ENCODE results near the gene GATAD2B.
A peak's percentile ranks its signal among the peaks of the same experiment; 100 is the strongest.
"Not testable (repeated sequence)": the region's sequence is repeated elsewhere in the genome, so short reads cannot be mapped to it uniquely, and the experiment has no call there.

Gene GATAD2B

GRCh38 chr1:153790313-153790965 is 132.3 kb downstream of the GATAD2B start:
- peak overlapping the region; percentile 69 for H3K9ac ChIP-seq (ENCODE audit: low read length)
- peak overlapping the region; percentile 95 for H3K27ac ChIP-seq (ENCODE audit: low read depth, low read length)
- H3K4me1 ChIP-seq (ENCODE audit: insufficient read depth, low read length), result peaks cover 25% of the 10 kb centered on the region
- peak overlapping the region; percentile 50 to 67 for H3K4me3 ChIP-seq (ENCODE audit: low read depth in 1 of 2, low read length in 2 of 2)
- H3K27me3 ChIP-seq (ENCODE audit: control insufficient read depth in 1 of 2, insufficient read depth in 2 of 2, low read length in 2 of 2), result no peaks in the 10 kb centered on the region
- H3K9me3 ChIP-seq (ENCODE audit: low read length), result no peaks in the 10 kb centered on the region
- no peaks in the 10 kb centered on the region for H3K36me3 ChIP-seq (ENCODE audit: insufficient read depth, low read length)

DNA sequence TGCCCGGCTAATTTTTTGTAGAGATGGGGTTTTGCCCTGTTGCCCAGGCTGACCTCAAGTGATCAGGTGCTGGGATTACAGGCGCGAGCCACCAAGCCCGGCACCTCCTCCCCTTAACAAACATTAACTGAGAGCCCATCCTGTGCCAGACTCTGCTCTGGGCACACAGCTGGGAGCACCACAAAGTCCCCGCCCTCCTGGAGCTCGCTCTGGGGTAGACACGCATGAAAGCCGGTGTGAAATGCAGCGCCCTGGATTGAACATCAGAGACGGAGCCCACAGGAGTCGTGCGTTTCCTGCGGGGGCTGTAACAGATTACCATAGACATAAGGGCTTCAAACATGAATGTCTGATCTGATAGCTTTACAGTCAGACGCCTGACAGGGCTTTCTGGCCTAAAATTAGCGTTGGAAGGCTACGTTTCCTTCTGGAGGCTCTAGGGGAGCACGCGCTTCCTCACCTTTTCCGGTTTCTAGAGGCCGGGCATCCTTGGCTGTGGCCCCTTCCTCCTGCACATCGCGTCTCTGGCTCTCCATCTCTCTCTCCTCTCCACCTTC is 133.2 kb downstream of the GATAD2B start:
- Histone ChIP-seq H3K4me1 (ENCODE audit: insufficient read depth, low read length) (peaks cover 25% of the 10 kb centered on the region), H3K9ac (ENCODE audit: low read length) (peak overlapping the region; percentile 69), H3K36me3 (ENCODE audit: insufficient read depth, low read length) (no peaks in the 10 kb centered on the region), H3K4me3 (ENCODE audit: low read depth in 1 of 2, low read length in 2 of 2) (peak overlapping the region; percentile 50 to 67), H3K9me3 (ENCODE audit: low read length) (no peaks in the 10 kb centered on the region), H3K27ac (ENCODE audit: low read depth, low read length) (peak overlapping the region; percentile 95), H3K27me3 (ENCODE audit: control insufficient read depth in 1 of 2, insufficient read depth in 2 of 2, low read length in 2 of 2) (no peaks in the 10 kb centered on the region)

DNA sequence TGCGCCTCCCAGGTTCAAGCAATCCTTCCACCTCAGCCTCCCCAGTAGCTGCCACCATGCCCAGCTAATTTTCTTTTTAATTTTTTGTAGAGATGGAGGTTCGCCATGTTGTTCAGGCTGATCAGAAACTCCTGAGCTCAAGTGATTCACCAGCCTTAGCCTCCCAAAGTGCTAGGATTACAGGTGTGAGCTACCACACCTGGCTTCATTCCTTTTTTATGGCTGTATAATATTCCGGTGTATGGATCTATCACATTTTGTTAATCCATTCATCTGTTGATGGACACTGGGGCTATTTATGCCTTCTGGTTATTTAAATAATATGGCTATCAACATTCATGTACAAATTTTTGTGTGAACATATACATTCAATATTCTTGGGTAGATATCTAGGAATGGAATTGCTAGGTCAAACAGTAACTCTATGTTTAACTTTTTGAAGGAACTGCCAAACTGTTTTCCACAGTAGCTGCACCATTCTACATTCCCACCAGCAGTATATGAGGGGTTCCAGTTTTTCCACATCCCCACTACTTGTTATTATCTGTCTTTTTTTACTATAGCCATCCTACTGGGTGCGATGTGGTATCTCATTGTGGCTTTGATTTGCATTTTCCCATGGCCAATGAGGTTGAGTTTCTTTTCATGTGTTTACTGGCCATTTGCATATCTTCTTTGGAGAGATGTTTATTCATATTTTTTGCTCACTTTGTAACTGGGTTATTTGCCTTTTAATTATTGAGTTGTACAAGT is 136.6 kb downstream of the GATAD2B start:
- Histone ChIP-seq H3K9ac (ENCODE audit: low read length) (no peak overlapping the region), H3K4me3 (ENCODE audit: low read depth in 1 of 2, low read length in 2 of 2) (no peak overlapping the region), H3K9me3 (ENCODE audit: low read length) (no peaks in the 10 kb centered on the region), H3K4me1 (ENCODE audit: insufficient read depth, low read length) (peaks cover 33% of the 10 kb centered on the region), H3K27me3 (ENCODE audit: control insufficient read depth in 1 of 2, insufficient read depth in 2 of 2, low read length in 2 of 2) (no peaks in the 10 kb centered on the region), H3K36me3 (ENCODE audit: insufficient read depth, low read length) (no peaks in the 10 kb centered on the region), H3K27ac (ENCODE audit: low read depth, low read length) (no peak overlapping the region)

GRCh38 chr1:153783233-153784190 is 139.3 kb downstream of the GATAD2B start:
- H3K4me1 ChIP-seq (ENCODE audit: insufficient read depth, low read length), result peaks cover 12% of the 10 kb centered on the region
- peaks cover 7% of the 10 kb centered on the region for H3K36me3 ChIP-seq (ENCODE audit: insufficient read depth, low read length)
- no peaks in the 10 kb centered on the region for H3K27me3 ChIP-seq (ENCODE audit: control insufficient read depth in 1 of 2, insufficient read depth in 2 of 2, low read length in 2 of 2)
- peak overlapping the region; percentile 57 to 75 for H3K4me3 ChIP-seq (ENCODE audit: low read depth in 1 of 2, low read length in 2 of 2)
- peak overlapping the region; percentile 85 for H3K27ac ChIP-seq (ENCODE audit: low read depth, low read length)
- peak overlapping the region; percentile 70 for H3K9ac ChIP-seq (ENCODE audit: low read length)
- H3K9me3 ChIP-seq (ENCODE audit: low read length), result no peaks in the 10 kb centered on the region

DNA sequence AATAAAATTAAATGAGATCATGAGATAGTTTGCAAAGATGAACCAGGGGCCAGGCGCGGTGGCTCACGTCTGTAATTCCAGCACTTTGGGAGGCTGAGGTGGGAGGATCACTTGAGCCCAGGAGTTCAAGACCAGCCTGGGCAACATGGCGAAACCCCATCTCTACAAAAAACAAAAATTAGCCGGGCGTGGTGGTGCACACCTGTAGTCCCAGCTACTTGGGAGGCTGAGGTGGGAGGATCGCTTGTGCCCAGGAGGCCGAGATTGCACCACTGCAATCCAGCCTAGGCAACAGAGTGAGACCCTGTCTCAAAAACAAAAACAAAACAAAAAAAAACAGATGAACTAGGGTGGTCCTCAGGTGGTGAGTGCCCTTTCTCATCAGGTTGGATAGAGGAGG is 140.1 kb downstream of the GATAD2B start:
- not testable (repeated sequence) for H3K27me3 ChIP-seq (ENCODE audit: control insufficient read depth in 1 of 2, insufficient read depth in 2 of 2, low read length in 2 of 2); H3K9me3 ChIP-seq (ENCODE audit: low read length); H3K36me3 ChIP-seq (ENCODE audit: insufficient read depth, low read length)
- Histone ChIP-seq H3K4me3 (ENCODE audit: low read depth in 1 of 2, low read length in 2 of 2) (peak overlapping the region; percentile 57 to 75), H3K27ac (ENCODE audit: low read depth, low read length) (peak overlapping the region; percentile 85), H3K9ac (ENCODE audit: low read length) (peak overlapping the region; percentile 70), H3K4me1 (ENCODE audit: insufficient read depth, low read length) (peaks cover 16% of the 10 kb centered on the region)

- Histone ChIP-seq H3K27ac (ENCODE audit: low read depth, low read length) (no peak overlapping the region), H3K4me3 (ENCODE audit: low read depth in 1 of 2, low read length in 2 of 2) (no peak overlapping the region), H3K36me3 (ENCODE audit: insufficient read depth, low read length) (peaks cover 7% of the 10 kb centered on the region), H3K4me1 (ENCODE audit: insufficient read depth, low read length) (peaks cover 32% of the 10 kb centered on the region), H3K9ac (ENCODE audit: low read length) (no peak overlapping the region), H3K9me3 (ENCODE audit: low read length) (no peaks in the 10 kb centered on the region), H3K27me3 (ENCODE audit: control insufficient read depth in 1 of 2, insufficient read depth in 2 of 2, low read length in 2 of 2) (no peaks in the 10 kb centered on the region)
Measured at GRCh38 chr1:153780551-153780950, 142.2 kb downstream of the GATAD2B start.

GRCh38 chr1:153779781-153780541 is 142.8 kb downstream of the GATAD2B start:
- Histone ChIP-seq H3K36me3 (ENCODE audit: insufficient read depth, low read length) (peaks cover 7% of the 10 kb centered on the region), H3K4me3 (ENCODE audit: low read depth in 1 of 2, low read length in 2 of 2) (no peak overlapping the region), H3K27me3 (ENCODE audit: control insufficient read depth in 1 of 2, insufficient read depth in 2 of 2, low read length in 2 of 2) (no peaks in the 10 kb centered on the region), H3K9me3 (ENCODE audit: low read length) (no peaks in the 10 kb centered on the region), H3K9ac (ENCODE audit: low read length) (no peak overlapping the region), H3K27ac (ENCODE audit: low read depth, low read length) (no peak overlapping the region), H3K4me1 (ENCODE audit: insufficient read depth, low read length) (peaks cover 32% of the 10 kb centered on the region)

- H3K4me3 ChIP-seq (ENCODE audit: low read depth in 1 of 2, low read length in 2 of 2), result no peak overlapping the region
- H3K27me3 ChIP-seq (ENCODE audit: control insufficient read depth in 1 of 2, insufficient read depth in 2 of 2, low read length in 2 of 2), result no peaks in the 10 kb centered on the region
- H3K27ac ChIP-seq (ENCODE audit: low read depth, low read length), result no peak overlapping the region
- no peaks in the 10 kb centered on the region for H3K9me3 ChIP-seq (ENCODE audit: low read length)
- peaks cover 7% of the 10 kb centered on the region for H3K36me3 ChIP-seq (ENCODE audit: insufficient read depth, low read length)
- peaks cover 39% of the 10 kb centered on the region for H3K4me1 ChIP-seq (ENCODE audit: insufficient read depth, low read length)
- H3K9ac ChIP-seq (ENCODE audit: low read length), result no peak overlapping the region
Measured at GRCh38 chr1:153778824-153779519, 143.8 kb downstream of the GATAD2B start.

DNA sequence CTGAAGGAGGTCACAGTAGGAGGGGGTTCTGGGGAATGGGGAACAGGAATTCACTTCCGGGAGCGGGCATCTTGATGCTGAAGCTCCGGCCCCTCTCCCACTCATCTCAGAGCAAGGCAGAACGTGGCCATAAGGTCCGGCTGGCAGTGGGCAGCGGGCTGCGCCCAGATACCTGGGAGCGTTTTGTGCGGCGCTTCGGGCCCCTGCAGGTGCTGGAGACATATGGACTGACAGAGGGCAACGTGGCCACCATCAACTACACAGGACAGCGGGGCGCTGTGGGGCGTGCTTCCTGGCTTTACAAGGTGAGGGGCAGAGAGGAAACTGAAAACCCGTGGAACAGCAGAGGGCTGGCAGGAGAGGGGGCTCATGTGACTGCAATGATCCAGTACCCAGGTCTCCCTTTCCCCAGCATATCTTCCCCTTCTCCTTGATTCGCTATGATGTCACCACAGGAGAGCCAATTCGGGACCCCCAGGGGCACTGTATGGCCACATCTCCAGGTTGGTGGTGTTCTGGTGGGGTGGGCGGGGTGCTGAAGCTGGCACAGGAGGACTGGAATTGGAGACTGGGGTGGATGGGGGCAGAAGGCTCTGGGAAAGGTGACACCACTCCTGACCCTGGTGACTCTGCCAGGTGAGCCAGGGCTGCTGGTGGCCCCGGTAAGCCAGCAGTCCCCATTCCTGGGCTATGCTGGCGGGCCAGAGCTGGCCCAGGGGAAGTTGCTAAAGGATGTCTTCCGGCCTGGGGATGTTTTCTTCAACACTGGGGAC is 144.5 kb downstream of the GATAD2B start:
- peaks cover 36% of the 10 kb centered on the region for H3K4me1 ChIP-seq (ENCODE audit: insufficient read depth, low read length)
- H3K9me3 ChIP-seq (ENCODE audit: low read length), result no peaks in the 10 kb centered on the region
- peaks cover 11% of the 10 kb centered on the region for H3K36me3 ChIP-seq (ENCODE audit: insufficient read depth, low read length)
- H3K9ac ChIP-seq (ENCODE audit: low read length), result no peak overlapping the region
- H3K27ac ChIP-seq (ENCODE audit: low read depth, low read length), result no peak overlapping the region
- H3K4me3 ChIP-seq (ENCODE audit: low read depth in 1 of 2, low read length in 2 of 2), result no peak overlapping the region
- no peaks in the 10 kb centered on the region for H3K27me3 ChIP-seq (ENCODE audit: control insufficient read depth in 1 of 2, insufficient read depth in 2 of 2, low read length in 2 of 2)

DNA sequence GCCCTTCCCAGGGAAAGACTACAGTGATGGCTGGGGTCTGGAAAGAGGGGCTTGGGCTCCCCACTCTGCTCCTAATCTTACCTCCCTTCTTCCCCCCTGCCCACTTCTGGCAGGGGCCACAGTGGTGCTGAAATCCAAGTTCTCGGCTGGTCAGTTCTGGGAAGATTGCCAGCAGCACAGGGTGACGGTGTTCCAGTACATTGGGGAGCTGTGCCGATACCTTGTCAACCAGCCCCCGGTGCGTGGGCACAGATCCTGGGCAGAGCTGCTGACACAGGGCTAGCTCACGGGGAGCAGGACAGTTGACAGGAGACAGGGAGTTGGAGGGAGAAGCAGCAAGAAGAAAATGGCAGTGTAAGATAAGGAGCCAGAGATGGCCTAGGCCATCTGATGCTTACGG is 145.1 kb downstream of the GATAD2B start:
- Histone ChIP-seq H3K27ac (ENCODE audit: low read depth, low read length) (no peak overlapping the region), H3K4me3 (ENCODE audit: low read depth in 1 of 2, low read length in 2 of 2) (no peak overlapping the region)

More for the DNA sequence above, 145.1 kb downstream of the GATAD2B start:
- Histone ChIP-seq H3K9me3 (ENCODE audit: low read length) (no peaks in the 10 kb centered on the region), H3K36me3 (ENCODE audit: insufficient read depth, low read length) (peaks cover 16% of the 10 kb centered on the region), H3K9ac (ENCODE audit: low read length) (no peak overlapping the region), H3K27me3 (ENCODE audit: control insufficient read depth in 1 of 2, insufficient read depth in 2 of 2, low read length in 2 of 2) (no peaks in the 10 kb centered on the region), H3K4me1 (ENCODE audit: insufficient read depth, low read length) (peaks cover 32% of the 10 kb centered on the region)
